HuH-7.5 (cell line): ENCODE results near the gene TMEM242.

Experiments
- DNase-seq: peaks from one replicate; pipeline ENCODE4 v3.0.0; 2011; ENCODE audit warnings: low spot score

TMEM242 gene

DNA sequence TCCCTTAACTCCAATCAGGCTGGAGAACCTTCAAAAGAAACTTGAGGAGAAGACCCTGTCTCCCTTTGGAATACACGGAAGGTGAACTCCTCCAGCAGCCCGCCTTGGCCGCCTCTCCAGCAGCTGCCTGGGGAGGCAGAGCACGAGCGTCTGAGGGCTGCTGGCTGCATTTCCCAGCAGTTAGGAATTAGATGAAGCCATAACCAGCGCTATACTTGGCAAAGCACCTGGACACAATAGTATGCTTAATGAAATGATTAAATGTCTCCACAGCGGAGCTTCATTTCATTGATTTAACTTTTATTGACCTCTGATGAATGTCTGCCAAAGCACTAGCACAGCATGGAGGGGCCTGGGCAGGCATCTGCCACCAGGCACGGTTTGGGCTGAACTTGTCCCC lies 73.5 kb downstream of the TMEM242 start:
- DNase-seq = no peak

DNA sequence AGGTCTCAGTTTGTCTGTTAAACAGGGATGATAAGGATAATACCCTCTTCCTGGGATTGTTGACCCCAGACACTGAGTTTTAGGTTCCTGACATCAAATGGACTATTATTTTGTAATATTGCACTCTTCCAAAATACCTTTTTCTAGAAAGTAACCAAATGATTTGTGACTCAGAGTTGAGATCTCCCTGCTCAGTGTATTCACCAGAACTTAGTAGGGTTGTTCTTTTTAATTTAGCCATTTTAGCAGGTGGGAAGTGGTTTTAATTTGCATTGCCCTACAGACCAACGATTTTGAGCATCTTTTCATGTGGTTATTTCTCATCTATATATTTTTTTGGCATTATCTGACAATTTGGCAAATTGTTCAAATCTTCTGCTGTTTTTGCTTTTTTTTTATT lies 75.1 kb downstream of the TMEM242 start:
- DNase-seq = no peak

DNA sequence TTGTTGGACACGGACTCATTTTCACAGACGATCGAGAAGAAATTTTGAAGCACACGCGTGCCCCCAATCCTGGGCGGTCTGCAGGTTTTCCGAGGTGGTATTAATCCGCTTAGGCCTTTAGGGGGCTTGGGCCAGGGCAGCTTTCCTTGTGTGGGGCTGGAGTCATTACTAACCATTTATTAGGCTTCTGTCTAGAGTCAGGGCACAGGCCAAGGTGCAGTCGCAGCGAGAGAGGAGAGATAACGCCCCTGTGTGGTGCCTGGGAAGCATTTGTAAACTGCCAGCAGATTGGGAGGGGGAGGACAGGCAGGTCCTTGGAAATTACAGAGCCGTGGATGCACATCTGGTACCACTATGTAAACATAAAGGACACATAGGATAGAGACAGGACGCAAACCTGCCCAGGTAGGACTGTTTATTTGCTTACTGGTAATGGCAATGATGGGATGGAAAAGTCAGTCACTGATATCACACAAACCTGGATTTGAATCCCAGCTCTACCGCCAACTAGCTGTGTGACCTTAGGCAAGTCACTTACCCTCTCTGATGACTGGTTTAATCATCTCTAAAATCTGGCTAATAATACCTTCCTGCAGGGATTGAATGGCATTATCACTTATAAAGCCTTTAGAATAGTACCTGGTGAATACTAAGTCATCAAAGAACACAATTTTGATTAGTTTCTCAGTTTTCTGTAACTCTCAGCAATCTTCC lies 76.4 kb downstream of the TMEM242 start:
- no peak for DNase-seq

- DNase-seq = no peak
Observed at GRCh38 chr6:157246048-157246630, 77.2 kb downstream of the TMEM242 start.

- no peak for DNase-seq
Observed at GRCh38 chr6:157245436-157245835, 77.9 kb downstream of the TMEM242 start.

- DNase-seq = no peak
Observed at GRCh38 chr6:157244780-157245179, 78.5 kb downstream of the TMEM242 start.

DNA sequence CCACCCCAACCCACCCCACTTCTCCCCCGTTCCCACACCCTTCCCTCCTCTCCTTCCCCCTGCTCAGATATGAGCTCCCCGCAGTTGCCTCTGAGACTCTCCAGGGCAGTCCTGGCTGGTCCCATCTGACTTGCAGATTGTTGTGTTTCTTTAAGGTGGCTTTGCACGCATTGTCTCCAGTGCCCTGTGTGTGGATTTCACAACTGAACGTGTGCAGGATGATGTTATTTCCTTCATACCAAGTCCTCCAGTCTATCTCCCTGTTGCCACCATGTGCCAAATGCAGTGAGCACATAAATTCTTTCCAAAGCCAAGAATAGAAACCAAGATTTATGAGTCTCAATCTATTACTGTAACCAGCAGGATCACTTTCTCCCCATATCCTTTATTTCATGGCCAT lies 79.1 kb downstream of the TMEM242 start:
- DNase-seq = no peak

- no peak for DNase-seq
Observed at GRCh38 chr6:157242791-157243190, 80.5 kb downstream of the TMEM242 start.

- no peak for DNase-seq
Observed at GRCh38 chr6:157240960-157241311, 82.4 kb downstream of the TMEM242 start.

GRCh38 chr6:157240059-157240959 lies 83.0 kb downstream of the TMEM242 start:
- DNase-seq = peak; percentile 36

GRCh38 chr6:157239671-157240058 lies 83.7 kb downstream of the TMEM242 start:
- no peak for DNase-seq
